Endothelial cell of umbilical vein (primary cell): ENCODE data around the gene PTPRD. TPM values are rescaled to one million over a fixed set of nuclear protein-coding genes. Genes with fewer than 3 reads are reported as not detected.

Source experiments
- BruUV-seq: library from RNA; stranded (reverse); fragments of 400-500 nt; replicated peaks from 2 replicates; lab custom pipeline; 2021; lab: Mats Ljungman, UMichigan
- CTCF ChIA-PET: fragments of 300-600, 350-600 bp; sonication (Branson Sonifier 250); formaldehyde crosslinking; loops from one replicate; lab custom pipeline; 2021; ENCODE audit warnings: antibody characterized with exemption, inconsistent platforms; lab: Charles Lee
- POLR2A ChIA-PET: fragments of 300-600, 350-600 bp; sonication (Branson Sonifier 250); formaldehyde crosslinking; loops from one replicate; lab custom pipeline; 2021; ENCODE audit warnings: antibody characterized with exemption, inconsistent platforms; lab: Charles Lee
- DNase-seq: peaks from one replicate; pipeline ENCODE4 v3.0.0-alpha.2; 2011; ENCODE audit warnings: low read depth, low spot score
- FAIRE-seq: peaks from 2 replicates; lab custom pipeline; 2011; peaks lifted over from hg19 to GRCh38; lab: Jason Lieb, UNC
- H2AFZ ChIP-seq: 2 replicates; pipeline ENCODE4 v1.6.0; 2012; ENCODE audit warnings: low read depth, low read length, control low read depth, inconsistent platforms
- H3K27ac ChIP-seq: 2 replicates; pipeline ENCODE4 v1.5.1; 2011; ENCODE audit warnings: low read depth, mild to moderate bottlenecking, control low read depth, low read length, moderate library complexity; ENCODE audit not compliant: insufficient read depth
- H3K27me3 ChIP-seq, 2 experiments: 2 replicates each; pipeline versions ENCODE4 v1.6.0 to v1.6.1; 2011; ENCODE audit warnings: low read length in 2 of 2, mixed read lengths in 1 of 2; ENCODE audit not compliant: control insufficient read depth in 2 of 2, insufficient read depth in 2 of 2
- H3K36me3 ChIP-seq, 2 experiments: 2 replicates in 1 of 2; 3 replicates in 1 of 2; pipeline ENCODE4 v1.5.1; 2011; ENCODE audit warnings: low read length in 2 of 2, mild to moderate bottlenecking in 1 of 2, moderate library complexity in 1 of 2; ENCODE audit not compliant: control insufficient read depth in 2 of 2, insufficient read depth in 2 of 2; ENCODE audit errors: extremely low read depth in 1 of 2
- H3K4me1 ChIP-seq: 3 replicates; pipeline ENCODE4 v1.5.1; 2011; ENCODE audit warnings: mild to moderate bottlenecking, low read length; ENCODE audit not compliant: control insufficient read depth, insufficient read depth; ENCODE audit errors: extremely low read depth
- H3K4me2 ChIP-seq: 2 replicates; pipeline ENCODE4 v1.6.1; 2011; ENCODE audit warnings: low read length, control low read depth, mixed read lengths; ENCODE audit not compliant: insufficient read depth
- H3K4me3 ChIP-seq, 3 experiments: fragments of 200-600 bp in 1 of 3; sonication (generic), shearing (Covaris generic) in 1 of 3; replicated peaks in 1 of 3; 2 replicates each; pipeline ENCODE4 v1.5.1; 2011 to 2016; ENCODE audit warnings: control low read depth in 3 of 3, low read length in 3 of 3, mild to moderate bottlenecking in 2 of 3, inconsistent platforms in 1 of 3, low read depth in 1 of 3, moderate library complexity in 1 of 3; ENCODE audit not compliant: insufficient read depth in 1 of 3
- H3K79me2 ChIP-seq: 2 replicates; pipeline ENCODE4 v1.6.0; 2012; ENCODE audit warnings: low read length, inconsistent platforms; ENCODE audit not compliant: control insufficient read depth, insufficient read depth
- H3K9ac ChIP-seq: replicated peaks from 2 replicates; pipeline ENCODE3; 2011; ENCODE audit warnings: low read length, control low read depth; ENCODE audit not compliant: insufficient read depth; ENCODE audit errors: extremely low read depth
- H3K9me1 ChIP-seq: replicated peaks from 3 replicates; pipeline ENCODE4 v1.6.0; 2011; ENCODE audit warnings: mild to moderate bottlenecking, low read length; ENCODE audit not compliant: control insufficient read depth, insufficient read depth; ENCODE audit errors: extremely low read depth
- H3K9me3 ChIP-seq: replicated peaks from 2 replicates; pipeline ENCODE4 v1.5.1; 2012; ENCODE audit warnings: low read length, inconsistent platforms; ENCODE audit not compliant: control insufficient read depth, insufficient read depth
- H4K20me1 ChIP-seq: replicated peaks from 2 replicates; pipeline ENCODE3; 2011; ENCODE audit warnings: mild to moderate bottlenecking, low read length; ENCODE audit not compliant: control insufficient read depth, insufficient read depth; ENCODE audit errors: extremely low read depth
- EZH2 ChIP-seq: IDR thresholded peaks from 2 replicates; pipeline ENCODE4 v1.6.1; 2012; ENCODE audit warnings: borderline replicate concordance, low read depth, mild to moderate bottlenecking, moderate library complexity, low read length, inconsistent platforms; ENCODE audit not compliant: severe bottlenecking
- FOS ChIP-seq: IDR thresholded peaks from 2 replicates; pipeline ENCODE4 v1.6.1; 2011; ENCODE audit warnings: mild to moderate bottlenecking, low read length, moderate library complexity, borderline replicate concordance; ENCODE audit not compliant: insufficient read depth
- GATA2 ChIP-seq: IDR thresholded peaks from 2 replicates; pipeline ENCODE4 v1.7.0; 2011; ENCODE audit warnings: low read depth, mild to moderate bottlenecking, moderate library complexity, mixed read lengths, low read length; ENCODE audit not compliant: insufficient read length, insufficient read depth
- JUN ChIP-seq: IDR thresholded peaks from 2 replicates; pipeline ENCODE4 v1.6.1; 2011; ENCODE audit warnings: borderline replicate concordance, low read depth; ENCODE audit not compliant: insufficient read length, insufficient read depth
- MYC ChIP-seq: IDR thresholded peaks from one replicate; pipeline ENCODE4 v1.6.1; 2011; ENCODE audit warnings: mild to moderate bottlenecking, low read depth, low read length
- POLR2A ChIP-seq: IDR thresholded peaks from 2 replicates; pipeline ENCODE4 v1.6.1; 2012; ENCODE audit warnings: low read depth, mild to moderate bottlenecking, control low read depth, low read length
- POLR2AphosphoS5 ChIP-seq: IDR thresholded peaks from 2 replicates; pipeline ENCODE4 v1.6.1; 2012; ENCODE audit warnings: low read depth, mild to moderate bottlenecking, control low read depth, low read length, moderate library complexity; ENCODE audit not compliant: insufficient read depth
- dilution Hi-C: fragments of 300-500 bp; cut with MboI; formaldehyde crosslinking; loops from one replicate; pipeline ENCODE4 v1.15.0; 2019; ENCODE audit warnings: low sequenced_read_pairs; ENCODE audit not compliant: extremely low pct_ligation_motif_present
- intact Hi-C: fragments of 100-400 bp; cut with micrococcal nuclease; formaldehyde crosslinking; loops from one replicate; pipeline ENCODE4 v1.10.0; 2022
- polyA plus RNA-seq, 4 experiments: library from polyadenylated mRNA; depleted of rRNA in 3 of 4; stranded (reverse) in 3 of 4; unstranded in 1 of 4; fragments of >200 nt; gene quantifications; 2 replicates each; pipeline versions ENCODE4 v1.2.1 to v1.2.3, GENCODE V29; 2011 to 2012; ENCODE audit warnings: missing spikeins in 1 of 4
- total RNA-seq: library from RNA; stranded (reverse); gene quantifications from 2 replicates; pipeline ENCODE4 v1.2.3, GENCODE V29; 2021
- TF ChIP-seq, protein P1 (sequence below), 2 donors: IDR thresholded peaks; 1 replicate in 1 of 2; 2 replicates in 1 of 2; pipeline ENCODE4 v1.5.1; 2011; ENCODE audit warnings: low read length in 2 of 2, mild to moderate bottlenecking in 2 of 2, moderate library complexity in 2 of 2, control low read depth in 1 of 2, inconsistent platforms in 1 of 2, low read depth in 1 of 2; ENCODE audit not compliant: insufficient read depth in 1 of 2; ENCODE audit errors: extremely low read depth in 1 of 2
- TF ChIP-seq, protein P2 (sequence below): IDR thresholded peaks from 2 replicates; pipeline ENCODE4 v1.6.1; 2011; ENCODE audit not compliant: insufficient read depth, insufficient read length

Gene PTPRD
- total and polyA plus RNA-seq, 2 donors (not counting 3 experiments of a cell fraction or from before 2014, with no cell fraction given), result 5.5 to 5.7 TPM

DNA sequence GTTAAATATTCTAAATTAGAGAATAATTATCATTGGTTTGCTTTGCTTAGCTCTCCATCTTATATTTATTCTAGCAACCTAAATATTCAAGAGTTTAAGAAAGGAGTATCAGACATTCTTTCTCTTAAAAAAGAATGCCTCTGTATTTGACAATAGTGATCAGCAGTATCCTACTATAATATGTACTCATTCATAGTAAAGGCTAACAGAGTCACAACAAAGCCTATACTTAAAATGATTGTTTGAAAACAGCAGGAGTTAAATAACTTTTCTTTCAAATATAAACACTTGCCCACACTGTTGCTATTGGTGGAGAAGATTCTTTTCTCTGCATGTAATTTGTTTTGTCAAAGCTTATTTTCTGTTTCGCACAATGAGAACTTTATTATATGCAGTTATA is 178.4 kb downstream of the PTPRD start:
- intact Hi-C loops (no loop called here), dilution Hi-C loops (no loop called here)
- BruUV-seq, result no TSS peak
- no peak overlapping the region for H2AFZ ChIP-seq
- no peak overlapping the region for H3K4me2 ChIP-seq
- no peaks in the 10 kb centered on the region for H3K4me1 ChIP-seq
- H3K27me3 ChIP-seq, result no peaks in the 10 kb centered on the region
- H3K9me3 ChIP-seq, result no peaks in the 10 kb centered on the region
- H3K27ac ChIP-seq, result no peak overlapping the region
- no peak overlapping the region for H3K4me3 ChIP-seq
- CTCF ChIA-PET, result no interaction called here
- DNase-seq, result no peak
- POLR2A ChIA-PET, result no interaction called here
- peaks cover 2% of the 10 kb centered on the region for H3K9me1 ChIP-seq
- FAIRE-seq, result no peak
- no peaks in the 10 kb centered on the region for H3K36me3 ChIP-seq
- H3K79me2 ChIP-seq, result no peaks in the 10 kb centered on the region
- no peaks in the 10 kb centered on the region for H4K20me1 ChIP-seq
- TF ChIP-seq POLR2A (no peak), MYC (no peak), EZH2 (no peak), JUN (no peak), FOS (no peak), POLR2AphosphoS5 (no peak), GATA2 (no peak)
- TF ChIP-seq, protein P1, sequence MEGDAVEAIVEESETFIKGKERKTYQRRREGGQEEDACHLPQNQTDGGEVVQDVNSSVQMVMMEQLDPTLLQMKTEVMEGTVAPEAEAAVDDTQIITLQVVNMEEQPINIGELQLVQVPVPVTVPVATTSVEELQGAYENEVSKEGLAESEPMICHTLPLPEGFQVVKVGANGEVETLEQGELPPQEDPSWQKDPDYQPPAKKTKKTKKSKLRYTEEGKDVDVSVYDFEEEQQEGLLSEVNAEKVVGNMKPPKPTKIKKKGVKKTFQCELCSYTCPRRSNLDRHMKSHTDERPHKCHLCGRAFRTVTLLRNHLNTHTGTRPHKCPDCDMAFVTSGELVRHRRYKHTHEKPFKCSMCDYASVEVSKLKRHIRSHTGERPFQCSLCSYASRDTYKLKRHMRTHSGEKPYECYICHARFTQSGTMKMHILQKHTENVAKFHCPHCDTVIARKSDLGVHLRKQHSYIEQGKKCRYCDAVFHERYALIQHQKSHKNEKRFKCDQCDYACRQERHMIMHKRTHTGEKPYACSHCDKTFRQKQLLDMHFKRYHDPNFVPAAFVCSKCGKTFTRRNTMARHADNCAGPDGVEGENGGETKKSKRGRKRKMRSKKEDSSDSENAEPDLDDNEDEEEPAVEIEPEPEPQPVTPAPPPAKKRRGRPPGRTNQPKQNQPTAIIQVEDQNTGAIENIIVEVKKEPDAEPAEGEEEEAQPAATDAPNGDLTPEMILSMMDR (IDR thresholded peaks at IDR 0.05; ENCODE audit: extremely low read depth in 1 of 2, insufficient read depth in 1 of 2, low read depth in 1 of 2, low read length in 2 of 2), result no peak
- TF ChIP-seq, protein P2, sequence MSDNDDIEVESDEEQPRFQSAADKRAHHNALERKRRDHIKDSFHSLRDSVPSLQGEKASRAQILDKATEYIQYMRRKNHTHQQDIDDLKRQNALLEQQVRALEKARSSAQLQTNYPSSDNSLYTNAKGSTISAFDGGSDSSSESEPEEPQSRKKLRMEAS, result no peak
- no peak overlapping the region for H3K9ac ChIP-seq
